GM10266 (cell line): ENCODE data around the gene RGS11.

Experiments used
- DNase-seq: peaks from one replicate; pipeline ENCODE4 v3.0.0; 2012; ENCODE audit errors: extremely low spot score
- CTCF ChIP-seq: IDR thresholded peaks from 2 replicates; pipeline ENCODE4 v1.5.1; 2012; ENCODE audit warnings: mild to moderate bottlenecking, low read depth; ENCODE audit not compliant: control insufficient read depth, insufficient read depth; ENCODE audit errors: missing control alignments

RGS11 gene

GRCh38 chr16:275786-276232 is at the start of gene RGS11:
RGS11 (minus strand) TSS chr16:275944; CDS start chr16:275911, 33 bp downstream.
- no peak for TF ChIP-seq CTCF
- DNase-seq, result peak; percentile 38

GRCh38 chr16:324451-325334 is 48.9 kb upstream of the RGS11 start:
- no peak for TF ChIP-seq CTCF
- DNase-seq, result peak; percentile 78

- no peak for TF ChIP-seq CTCF
- DNase-seq, result no peak
Observed at GRCh38 chr16:324201-324450, 48.4 kb upstream of the RGS11 start.

- TF ChIP-seq CTCF, result no peak
- DNase-seq, result no peak
Observed at GRCh38 chr16:322476-323143, 46.9 kb upstream of the RGS11 start.

GRCh38 chr16:321532-321931 is 45.8 kb upstream of the RGS11 start:
- DNase-seq, result no peak
- no peak for TF ChIP-seq CTCF

- TF ChIP-seq CTCF, result no peak
Observed at GRCh38 chr16:320206-320605, 44.5 kb upstream of the RGS11 start.

GRCh38 chr16:318628-319027 is 42.9 kb upstream of the RGS11 start:
- DNase-seq, result no peak
- TF ChIP-seq CTCF, result peak; percentile 31

More at GRCh38 chr16:320206-320605, 44.5 kb upstream of the RGS11 start:
- DNase-seq, result no peak
